GM15510 (cell line): Measurements from ENCODE around the gene OCA2.

Experiments
- POLR2A ChIP-seq: IDR thresholded peaks from 3 replicates; pipeline ENCODE4 v1.6.1; 2011; ENCODE audit warnings: borderline replicate concordance; ENCODE audit not compliant: insufficient read length; ENCODE audit errors: extremely low read depth

The OCA2 gene

DNA sequence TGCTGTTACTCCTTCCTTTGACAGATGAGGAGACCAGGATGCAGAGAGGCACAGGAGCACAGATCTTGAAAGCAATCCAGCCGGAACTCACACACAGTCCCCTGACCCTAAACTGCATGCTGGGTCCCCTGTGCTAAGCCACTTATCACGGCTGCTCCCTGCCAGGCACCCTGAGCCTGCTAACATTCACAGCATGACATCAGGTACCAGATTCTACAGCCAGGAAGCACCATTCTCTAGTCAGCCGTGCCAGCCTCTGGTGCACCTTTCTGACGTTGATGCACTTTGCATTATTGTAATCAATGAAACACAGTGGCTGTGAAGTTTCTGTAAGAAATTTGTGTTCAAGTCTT lies 247.3 kb downstream of the OCA2 start:
- no peak for TF ChIP-seq POLR2A

DNA sequence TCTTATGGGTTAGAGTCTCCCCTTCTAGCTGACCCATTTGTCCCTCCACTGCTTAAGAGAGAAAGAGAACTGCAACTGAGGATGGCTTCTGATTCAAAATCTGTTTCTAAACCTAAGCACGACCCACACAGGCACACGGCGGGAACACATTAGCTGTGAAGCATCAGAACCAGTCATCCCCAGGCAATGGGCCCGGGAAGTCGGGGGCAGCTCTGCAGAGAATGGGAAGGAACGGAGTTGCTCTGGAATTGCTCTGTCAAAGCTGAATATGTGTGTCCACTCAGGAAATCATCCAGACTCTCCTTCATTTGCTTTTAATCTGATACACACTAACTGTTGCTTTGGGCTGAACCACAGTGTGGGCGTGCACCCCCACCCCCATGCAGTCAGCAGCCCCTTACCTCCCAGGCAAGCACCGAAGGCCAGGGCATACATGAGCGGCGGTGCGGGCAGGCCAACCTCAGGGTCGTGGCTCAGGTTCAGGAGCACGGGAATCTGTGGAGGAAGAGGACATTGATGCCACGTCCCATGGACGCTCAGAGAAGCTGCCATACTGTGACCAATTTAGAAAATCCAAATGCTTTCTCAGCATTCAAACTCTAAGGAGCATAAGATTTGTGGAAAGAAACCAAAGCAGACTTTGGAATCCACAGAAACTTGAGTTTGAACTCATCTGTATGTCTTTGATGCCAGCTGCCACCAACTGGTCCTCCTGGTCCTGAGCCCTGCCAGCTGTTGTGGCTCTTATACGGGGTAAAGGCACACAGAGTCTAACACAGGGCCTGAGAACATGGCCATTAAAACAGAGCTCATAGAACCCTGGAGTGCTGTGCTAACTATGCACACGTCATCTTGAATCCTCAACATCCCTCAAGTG lies 247.9 kb downstream of the OCA2 start:
- TF ChIP-seq POLR2A = no peak

- TF ChIP-seq POLR2A = no peak
These were observed 249.1 kb downstream of the OCA2 start for GRCh38 chr15:27850050-27850449.

GRCh38 chr15:27847775-27848710 lies 251.1 kb downstream of the OCA2 start:
- no peak for TF ChIP-seq POLR2A

- TF ChIP-seq POLR2A = no peak
These were observed 252.3 kb downstream of the OCA2 start for GRCh38 chr15:27846722-27847395.

DNA sequence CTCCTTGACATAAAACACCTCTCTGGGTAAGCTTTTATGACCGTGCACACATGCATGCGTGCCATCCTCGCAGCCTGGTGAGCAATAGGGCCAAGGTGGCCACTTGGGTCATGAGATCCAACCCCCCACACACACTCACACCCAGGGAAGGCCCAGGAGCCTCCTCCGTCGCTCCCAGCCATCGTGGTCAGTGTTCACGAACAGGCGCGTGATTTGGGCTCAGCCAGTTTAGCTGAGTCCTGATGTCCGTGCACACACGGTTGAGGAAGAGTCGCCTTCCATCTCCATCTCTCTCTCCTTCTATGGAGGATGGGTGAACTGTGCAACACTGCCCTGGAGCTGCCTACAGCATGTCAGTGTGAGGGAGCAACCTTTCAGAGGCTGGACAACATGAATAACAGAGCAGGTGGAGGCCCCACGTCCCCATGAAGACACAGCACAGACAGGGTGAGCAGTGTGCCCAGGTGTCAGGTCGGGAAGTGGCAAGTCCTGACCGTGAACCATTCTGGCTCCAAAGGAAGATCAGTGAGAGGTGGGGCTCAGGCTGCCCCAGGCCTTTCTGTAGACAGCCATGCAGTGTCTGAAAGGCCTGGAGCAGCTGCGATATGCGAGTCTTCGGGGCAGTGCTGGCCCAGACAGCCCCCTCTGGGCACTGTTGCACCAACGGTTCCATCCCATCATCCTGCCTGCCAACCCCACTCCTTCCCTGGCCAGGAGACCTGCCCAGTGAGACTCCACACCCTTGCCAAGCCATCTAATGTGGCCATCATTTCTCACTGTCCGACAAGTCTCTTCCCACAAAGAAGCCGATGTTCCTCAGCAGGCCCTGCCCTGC lies 253.4 kb downstream of the OCA2 start:
- no peak for TF ChIP-seq POLR2A

DNA sequence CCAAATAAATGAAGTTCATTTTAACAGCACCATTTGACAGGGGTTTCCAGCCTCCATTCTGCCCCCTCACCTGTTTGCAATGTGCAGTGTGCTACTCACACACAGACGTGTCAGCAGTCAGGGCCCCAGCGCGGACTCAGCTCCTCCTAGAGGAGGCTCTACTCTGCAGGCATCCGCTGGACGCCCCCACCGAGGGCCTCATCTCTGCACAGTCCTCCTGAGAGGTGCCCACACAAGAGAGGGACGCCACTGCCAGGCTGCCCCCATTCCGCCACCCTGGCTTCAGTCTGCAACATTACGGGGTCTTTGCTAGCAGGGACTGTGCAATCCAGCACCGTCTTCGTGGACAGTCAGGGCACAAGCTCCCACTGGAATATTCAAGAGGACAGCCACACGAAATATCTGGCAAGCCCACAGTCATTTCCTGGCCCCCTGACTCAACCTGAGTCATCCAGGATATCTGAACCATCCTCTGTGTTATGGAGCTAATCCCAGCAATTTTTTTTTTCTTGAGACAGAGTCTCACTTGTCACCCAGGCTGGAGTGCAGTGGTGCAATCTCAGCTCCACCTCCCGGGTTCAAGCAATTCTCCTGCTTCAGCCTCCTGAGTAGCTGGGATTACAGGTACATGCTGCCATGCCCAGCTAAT lies 255.0 kb downstream of the OCA2 start:
- TF ChIP-seq POLR2A = no peak

GRCh38 chr15:27843146-27843545 lies 256.0 kb downstream of the OCA2 start:
- TF ChIP-seq POLR2A = no peak

DNA sequence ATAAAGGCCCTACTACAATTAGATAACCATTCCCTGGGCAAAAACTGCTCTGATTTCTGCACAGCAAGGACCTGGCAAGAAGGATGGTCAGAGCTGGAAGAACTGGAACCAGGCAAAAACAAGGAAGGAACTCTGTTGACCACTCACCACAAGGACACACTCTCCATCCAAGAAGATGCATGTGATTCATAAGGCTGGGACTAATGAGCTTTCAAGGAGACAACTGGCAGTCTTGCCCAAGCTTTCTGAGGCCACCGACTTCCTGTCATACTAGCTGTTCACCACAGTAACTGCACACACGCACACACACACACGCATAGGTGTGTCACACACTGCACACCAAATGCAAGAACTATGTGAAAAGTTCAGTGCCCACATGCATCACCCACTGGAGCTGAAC lies 256.6 kb downstream of the OCA2 start:
- TF ChIP-seq POLR2A = no peak

- no peak for TF ChIP-seq POLR2A
These were observed 263.7 kb downstream of the OCA2 start for GRCh38 chr15:27835233-27835939.

GRCh38 chr15:27834684-27835083 lies 264.4 kb downstream of the OCA2 start:
- TF ChIP-seq POLR2A = no peak

GRCh38 chr15:27833974-27834373 lies 265.1 kb downstream of the OCA2 start:
- no peak for TF ChIP-seq POLR2A

DNA sequence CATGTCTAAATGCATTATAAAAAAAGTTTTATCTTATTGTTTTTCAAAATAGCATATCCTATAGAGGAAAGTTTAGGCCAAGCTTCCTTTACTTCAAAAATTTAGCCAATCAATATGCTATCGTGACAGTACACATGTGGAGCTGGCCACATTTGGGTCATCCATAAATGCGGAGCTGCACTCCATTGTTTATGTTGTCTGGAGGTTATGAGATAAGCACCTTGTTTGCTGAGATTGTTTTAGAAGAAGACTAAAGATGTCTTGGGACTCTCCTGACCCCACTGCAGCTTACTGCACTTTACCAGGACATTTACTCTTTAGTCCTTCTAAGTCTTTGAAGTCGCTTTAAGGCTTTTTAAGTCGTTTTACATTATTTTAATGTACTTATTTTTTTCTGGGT lies 265.9 kb downstream of the OCA2 start:
- TF ChIP-seq POLR2A = no peak
